DMS79 treated with DMSO at 0.1 percent for 48 hours (cell line): ENCODE data around the gene TXNRD2.

ENCODE experiments used
- DNase-seq: peaks from one replicate; lab custom pipeline; 2025; lab: John Stamatoyannopoulos, UW

The TXNRD2 gene

DNA sequence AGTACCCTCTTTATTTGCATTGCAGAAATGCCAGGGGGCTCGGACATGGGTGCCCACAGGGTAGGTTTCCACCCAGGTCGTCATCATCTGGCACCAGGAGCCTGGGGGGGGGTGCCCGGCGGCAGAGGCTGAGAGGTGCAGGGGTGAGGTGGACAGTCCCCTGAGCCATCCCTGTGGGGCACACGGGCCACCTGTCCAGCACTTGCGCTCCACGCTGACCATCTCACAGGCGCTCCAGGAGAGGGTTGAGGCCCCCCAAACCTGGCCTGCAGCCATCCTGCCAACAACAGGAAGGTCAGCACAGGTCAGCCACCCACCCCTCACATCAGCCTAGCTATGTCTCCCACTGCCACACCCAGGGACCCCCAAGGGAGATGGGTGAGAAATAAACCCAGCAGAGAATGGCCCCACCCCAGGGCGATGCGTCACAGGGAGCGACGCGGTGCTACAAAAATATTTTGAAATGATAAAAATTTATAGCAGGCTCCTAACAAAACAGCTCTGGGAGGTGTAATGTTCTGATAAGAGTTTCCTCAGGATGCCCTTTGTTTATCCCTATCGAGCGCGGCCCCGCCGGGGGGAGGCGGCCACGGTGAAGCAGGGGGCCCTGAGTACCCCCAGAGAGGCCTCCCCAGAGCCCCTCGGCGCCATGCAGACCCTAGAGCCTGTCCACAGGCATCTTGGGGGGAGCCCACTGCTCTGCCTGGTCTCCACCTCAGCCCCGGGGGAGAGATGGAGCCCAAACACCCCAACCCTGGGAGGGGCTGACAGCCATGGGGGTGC lies 65.9 kb downstream of the TXNRD2 start:
- no peak for DNase-seq

DNA sequence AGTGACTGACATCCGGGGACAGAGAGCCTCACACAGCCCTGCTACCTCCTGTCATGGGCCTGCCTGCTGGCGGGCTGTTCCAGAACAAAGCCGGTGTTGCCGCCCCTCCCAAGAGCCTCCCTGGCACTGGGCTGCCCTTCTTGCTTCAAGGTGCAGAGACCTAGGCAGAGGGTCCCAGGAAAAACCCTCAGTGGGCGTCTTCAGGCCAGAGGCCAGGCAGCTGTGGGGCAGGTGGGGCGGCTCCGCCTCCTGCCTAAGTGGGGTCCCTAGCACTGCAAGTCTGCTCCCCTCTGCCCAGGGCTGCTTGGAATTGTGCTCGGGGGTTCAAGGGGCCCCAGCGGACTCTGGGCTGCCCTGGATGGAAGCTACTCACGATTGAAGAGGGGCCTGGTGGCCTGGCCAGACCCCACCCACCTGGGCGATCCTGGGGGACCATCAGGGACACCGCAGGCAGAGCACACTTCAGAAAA lies 66.5 kb downstream of the TXNRD2 start:
- DNase-seq = no peak

DNA sequence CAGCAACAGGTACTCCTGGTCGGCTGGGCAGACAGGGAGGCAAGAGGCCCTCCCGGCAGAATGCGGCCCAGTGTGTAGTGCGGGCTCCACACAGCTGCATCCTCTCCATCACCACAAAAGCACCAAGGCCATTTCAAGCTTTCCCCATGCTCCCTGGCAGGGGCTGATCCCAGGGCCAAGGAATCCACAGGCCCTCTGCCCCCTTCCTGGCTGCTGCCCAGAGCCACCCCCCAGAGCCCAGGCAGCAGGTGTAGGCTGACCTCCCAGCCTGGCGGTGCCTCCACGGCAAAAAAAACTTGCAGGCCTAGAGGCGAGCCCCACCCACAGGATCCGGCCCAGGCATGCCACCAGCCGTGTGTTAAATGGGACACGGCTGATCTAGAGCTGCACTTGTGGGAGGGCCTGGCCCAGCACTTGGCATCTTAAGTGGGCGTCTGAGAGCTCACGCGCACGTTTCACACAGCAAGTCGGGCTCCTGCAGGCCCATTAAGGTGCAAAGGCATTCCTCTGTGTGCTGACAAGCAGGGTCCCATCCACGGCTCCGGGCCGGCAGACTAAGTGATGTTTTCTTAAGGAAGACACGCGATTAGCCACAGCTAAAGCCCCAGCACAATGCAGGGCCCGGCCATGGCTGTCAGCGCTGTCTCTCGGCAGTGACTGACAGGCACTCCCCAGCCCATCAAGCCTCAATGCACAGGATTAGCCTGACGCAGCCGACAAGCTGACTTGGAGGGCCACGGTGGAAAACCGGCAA lies 67.1 kb downstream of the TXNRD2 start:
- DNase-seq = peak; percentile 82

DNA sequence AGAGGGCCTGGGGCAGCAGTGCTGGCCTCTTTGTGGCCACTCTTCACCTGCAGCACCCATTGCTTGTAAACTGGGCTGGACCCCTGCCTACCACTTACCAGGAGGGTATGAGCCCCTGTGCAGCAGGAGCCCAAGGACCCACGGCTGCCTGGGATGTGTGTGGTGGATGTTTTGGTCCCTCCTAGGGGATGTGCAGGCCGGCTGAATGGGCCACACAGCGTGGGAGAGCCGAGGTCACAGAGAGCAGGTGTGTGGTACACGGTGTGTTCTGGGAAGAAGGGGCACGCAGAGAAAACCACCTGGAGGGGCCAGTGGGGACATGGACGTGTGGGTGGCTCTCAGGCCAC lies 67.7 kb downstream of the TXNRD2 start:
- no peak for DNase-seq

DNA sequence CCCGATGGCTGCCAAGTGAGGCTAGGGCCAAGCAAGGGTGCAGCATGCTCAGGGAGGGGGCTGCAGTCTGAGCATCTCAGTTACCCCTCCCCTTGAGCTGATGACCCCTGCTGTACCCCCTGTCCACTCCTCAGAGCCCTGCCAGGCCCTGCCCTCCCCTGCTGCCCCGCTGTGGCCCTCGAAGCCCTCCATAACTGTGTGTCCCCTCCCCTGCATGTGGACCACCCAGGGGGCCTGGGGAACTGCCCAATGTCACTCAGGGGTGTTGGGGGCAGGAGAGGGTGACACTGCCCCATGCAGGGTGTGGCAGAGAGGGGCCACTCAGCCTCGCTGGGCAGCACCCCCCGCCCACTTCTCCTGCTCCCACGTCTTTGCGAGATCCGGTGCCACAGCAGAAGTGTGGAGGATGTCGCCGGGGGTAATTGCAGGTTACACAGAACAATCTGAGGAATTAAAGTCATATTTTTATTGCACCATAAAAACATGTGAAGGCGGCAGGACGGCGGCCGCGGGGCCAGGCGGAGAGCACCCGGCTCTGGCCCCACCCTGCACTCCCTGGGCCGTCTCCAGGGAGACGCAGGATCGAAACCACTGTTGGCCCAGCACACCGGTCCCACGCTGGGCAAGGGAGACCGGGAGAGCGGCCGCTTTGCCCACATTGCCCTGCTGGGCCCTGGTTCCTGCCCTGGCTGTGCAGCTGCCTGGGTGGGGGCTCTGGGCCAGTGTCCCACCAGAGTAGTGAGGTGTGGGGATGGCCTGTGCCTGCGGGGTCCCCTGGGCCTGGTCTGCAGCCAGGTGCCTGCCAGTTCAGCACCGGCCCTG lies 68.3 kb downstream of the TXNRD2 start:
- no peak for DNase-seq

DNA sequence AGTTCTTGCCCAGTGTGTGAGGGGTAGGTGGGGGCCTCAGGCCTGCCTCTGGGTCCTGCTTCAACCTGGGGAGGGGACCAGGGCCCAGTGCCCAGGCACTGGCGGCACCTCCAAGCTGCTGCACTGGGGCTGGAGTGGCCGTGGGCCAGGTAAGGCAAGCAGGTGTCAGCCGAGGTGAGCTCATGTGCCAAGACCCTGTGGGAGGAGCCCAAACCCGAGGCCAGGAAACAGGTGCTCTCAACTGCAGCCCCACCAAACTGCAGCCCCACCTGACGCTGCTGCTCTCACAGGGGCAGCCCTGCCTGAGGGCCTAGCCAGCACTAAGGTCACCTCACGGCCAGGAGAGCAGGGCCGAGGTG lies 68.9 kb downstream of the TXNRD2 start:
- DNase-seq = peak; percentile 44

DNA sequence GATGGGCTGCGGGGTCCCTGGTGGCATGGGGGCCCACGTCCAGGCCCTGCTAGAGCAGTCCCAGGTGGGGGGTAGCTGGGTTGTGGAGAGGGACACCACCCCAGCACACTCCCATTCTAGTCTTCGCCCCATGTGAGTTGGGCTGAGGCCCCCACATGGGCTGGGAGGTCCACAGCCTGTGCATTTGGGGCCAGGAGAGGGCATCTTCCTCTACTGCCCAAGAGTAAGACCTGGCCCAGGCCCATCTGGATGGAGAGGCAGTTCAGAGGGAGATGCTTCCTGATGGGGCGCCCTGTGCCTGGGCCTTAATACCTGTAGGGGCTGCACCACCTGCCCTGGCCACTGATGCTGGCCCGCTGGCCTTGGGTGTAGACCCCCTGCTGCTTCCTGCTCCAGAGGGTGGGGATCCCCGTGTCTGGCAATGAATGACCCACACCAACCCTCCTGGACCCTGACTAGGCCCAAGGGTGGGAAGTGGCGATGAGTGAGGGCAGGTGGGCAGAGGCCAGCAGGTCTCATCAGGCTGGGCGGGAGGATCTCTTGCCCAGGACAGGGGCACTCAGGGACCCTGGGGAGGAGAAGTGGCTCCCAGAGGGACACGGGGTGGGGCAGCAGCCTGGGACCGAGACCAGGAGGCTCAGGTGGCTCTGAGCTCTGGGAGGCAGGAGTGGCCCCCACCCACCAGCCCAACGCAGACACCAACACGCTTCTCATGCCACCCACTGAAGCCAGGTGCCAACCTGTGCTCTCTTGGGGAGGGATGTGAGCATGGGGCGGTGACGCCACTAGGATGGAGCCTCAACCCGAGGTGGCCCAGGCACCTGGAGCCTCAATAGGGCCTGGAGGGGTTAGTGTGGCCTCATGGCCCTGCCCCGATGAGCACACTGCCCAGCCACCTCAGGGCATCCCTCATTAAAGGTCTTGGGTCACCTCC lies 69.5 kb downstream of the TXNRD2 start:
- DNase-seq = no peak

DNA sequence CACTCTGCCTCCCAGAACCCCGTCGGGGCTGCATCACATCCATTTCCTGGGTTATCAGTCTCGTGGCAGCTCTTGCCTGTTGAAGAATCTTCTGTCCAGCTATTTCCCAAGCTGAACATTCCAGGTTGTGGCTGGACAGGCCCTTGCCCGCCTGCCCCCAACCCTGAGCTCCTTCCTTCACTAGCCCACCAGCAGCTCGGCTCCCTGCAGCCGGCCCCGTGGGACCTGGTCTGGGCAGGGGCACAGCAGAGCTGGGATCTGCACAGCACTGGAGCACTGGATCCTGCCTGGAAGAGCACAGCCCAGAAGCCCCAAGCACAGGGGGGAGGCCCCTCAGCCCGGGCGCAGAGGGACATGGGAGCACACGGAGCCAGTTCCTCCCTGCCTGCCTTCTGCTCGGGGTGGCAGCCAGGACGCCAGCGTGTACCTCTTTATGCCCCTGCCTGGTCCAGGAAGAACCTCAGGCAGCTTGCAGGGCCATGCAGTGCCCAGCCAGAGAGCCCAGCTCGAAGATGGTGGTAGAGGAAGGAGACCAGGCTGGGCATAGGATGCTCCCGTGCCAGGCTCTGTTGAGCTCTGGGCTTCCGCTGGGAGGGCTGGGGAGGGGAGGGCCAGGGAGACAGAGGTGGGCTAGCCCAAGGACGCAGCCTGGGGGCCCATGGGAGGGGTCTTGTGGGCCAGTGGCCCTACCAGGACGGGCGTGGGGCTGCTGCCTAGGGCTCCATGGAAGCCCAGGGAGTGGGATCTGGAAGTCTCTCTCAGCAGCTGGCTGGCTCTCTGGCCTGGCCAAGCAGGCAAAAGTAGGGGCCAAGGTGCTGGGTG lies 70.4 kb downstream of the TXNRD2 start:
- DNase-seq = no peak

DNA sequence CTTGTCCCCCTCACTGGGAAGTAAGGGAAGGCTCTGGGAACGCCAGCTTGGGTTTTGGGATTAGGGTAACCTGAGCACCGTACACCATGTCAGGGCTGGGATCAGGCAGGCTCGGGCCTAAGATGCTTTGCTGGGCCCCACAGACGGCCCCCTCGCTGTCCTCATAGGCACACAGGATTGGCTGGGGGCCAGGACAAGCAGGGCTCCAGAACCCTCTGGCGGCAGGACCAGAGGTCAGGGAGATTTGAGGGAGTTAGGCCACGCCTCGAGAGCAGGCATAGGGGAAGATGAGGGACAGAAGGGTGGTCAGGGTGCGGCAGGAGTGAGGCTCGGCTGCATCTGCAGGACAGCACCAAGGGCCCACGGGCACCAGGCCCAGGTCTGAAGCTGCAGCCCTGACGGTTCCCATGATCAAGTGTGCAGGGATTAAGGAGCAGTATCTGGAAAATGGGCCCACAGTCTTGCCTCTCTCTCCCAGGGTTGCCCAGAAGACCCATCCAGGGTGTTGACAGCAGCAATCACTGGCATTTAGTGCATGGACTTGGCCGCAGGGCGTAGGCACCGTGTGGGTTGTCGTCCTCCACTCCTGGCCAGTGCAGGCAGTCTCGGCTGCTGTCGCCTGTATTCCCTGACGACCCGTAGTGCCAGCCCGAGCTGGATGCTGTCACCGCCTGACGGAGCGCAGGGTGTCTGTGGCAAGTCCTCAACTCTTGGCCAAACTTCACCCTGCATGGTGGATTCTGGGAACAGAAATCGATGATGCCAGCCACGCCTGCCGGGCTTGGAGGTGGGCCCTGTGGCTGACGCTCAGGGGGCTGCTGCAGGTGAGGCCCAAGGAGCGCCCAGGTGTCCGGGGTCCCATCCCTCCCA lies 71.2 kb downstream of the TXNRD2 start:
- no peak for DNase-seq

DNA sequence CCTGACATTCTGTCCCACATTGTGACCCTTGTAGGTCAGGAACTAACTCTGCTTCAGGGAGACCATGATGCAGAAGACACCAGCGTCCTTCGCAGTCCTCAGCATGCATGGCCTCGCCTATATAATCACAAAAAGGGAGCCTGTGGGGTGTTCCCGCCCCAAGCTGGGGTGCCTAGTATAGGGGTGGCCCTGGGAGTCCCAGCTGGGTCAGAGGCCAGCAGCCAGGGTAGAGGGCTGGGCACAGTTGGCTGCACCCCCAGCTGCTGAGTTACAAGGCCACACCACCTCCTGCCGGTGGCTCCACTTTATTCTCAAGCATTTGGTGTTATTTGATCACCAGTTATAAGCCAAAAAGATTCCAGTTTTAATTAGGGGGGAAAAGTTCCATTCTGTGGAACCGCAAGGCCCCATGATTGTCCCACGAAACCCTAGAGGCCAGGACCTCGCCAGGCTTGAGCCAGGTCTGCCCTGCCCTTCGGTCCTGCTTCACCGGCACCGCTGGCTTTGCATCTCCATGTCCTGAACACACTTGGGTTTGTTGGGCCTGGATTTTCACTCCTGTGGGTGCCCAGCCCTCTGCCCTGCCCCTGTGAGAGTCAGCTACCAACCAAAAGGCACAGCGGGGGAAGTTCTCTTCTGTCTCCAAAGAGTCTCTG lies 72.0 kb downstream of the TXNRD2 start:
- DNase-seq = no peak

DNA sequence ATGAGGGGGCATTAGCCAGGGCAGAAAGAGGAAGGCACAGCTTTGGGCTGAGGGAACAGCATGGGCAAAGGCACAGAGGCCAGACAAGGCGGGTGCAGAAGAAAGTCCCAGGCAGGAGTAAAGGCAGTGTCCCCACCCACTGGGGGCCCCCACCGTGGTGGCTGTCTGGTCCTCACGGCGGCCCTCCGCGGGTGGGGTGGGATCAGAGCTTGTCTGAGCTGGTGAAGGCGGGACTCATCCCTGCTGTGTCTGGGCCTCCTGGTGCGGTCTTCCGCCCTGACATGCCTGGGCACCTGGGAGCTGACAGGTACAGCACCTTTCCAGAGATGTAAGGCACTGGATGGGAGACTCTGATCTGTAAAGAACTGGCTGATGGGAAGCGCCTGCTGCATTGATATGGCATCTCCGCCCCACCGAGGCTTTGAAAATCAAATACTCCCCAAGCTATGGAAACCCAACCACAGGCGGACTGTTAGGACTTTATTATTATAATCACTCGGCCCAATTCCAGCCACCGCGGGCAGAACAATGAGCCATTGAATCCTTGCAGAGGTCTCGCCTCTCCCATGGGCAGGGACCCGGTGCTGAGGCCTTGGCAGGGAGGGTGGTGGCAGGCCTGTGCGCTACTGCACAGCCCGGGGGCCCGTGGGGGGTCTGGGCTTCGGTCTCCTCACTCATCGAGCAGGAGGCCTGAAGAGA lies 72.7 kb downstream of the TXNRD2 start:
- DNase-seq = no peak

DNA sequence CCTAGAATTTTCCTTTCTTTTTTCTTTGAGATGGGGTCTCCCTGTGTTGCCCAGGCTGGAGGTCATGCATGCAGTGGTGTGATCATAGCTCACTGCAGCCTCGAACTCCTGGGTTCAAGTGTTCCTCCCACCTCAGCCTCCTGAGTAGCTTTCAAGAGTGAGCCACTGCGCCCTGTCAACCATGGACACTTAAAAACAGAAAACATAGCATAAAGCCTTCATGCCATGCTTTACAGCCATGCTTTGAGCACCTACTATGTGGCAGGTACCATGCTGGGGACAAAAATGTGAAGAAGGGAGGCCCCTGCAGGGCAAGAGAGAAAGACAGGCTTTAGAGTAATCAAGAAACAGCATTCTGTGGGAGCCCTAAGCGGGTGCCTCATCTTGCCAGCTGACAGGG lies 73.3 kb downstream of the TXNRD2 start:
- no peak for DNase-seq

DNA sequence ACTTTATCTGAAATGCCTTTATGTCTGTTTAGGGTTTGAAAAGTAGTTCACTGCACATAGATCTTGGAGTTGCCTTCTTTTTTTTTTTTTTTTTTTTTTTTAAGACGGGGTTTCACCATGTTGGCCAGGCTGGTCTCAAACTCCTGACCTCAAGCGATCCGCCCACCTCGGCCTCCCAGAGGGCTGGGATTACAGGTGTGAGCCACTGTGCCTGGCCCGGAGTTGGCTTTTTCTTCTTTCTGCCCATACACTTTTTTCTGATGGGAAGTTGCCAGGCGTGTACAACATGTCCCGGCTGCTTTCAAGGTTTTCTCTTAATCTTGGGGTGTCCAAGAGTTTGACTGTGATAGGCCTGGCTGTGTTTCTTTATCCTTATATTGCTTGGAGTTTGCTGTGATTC lies 74.0 kb downstream of the TXNRD2 start:
- no peak for DNase-seq

DNA sequence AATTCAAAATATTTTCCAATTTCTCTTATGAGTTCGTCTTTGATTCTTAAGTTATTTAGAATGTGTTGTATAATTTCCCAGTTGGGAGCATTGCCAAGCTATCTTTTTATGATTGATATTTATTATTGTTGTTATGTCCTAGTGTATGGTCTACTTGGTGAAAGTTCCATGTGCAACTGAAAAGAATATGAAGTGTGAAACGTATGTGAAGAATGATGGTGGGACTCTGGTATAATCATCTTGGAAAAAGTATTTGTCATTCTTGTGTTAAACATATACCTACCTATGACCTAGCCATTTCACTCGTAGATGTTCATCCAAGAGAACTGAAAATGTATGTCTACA lies 75.0 kb downstream of the TXNRD2 start:
- DNase-seq = no peak

DNA sequence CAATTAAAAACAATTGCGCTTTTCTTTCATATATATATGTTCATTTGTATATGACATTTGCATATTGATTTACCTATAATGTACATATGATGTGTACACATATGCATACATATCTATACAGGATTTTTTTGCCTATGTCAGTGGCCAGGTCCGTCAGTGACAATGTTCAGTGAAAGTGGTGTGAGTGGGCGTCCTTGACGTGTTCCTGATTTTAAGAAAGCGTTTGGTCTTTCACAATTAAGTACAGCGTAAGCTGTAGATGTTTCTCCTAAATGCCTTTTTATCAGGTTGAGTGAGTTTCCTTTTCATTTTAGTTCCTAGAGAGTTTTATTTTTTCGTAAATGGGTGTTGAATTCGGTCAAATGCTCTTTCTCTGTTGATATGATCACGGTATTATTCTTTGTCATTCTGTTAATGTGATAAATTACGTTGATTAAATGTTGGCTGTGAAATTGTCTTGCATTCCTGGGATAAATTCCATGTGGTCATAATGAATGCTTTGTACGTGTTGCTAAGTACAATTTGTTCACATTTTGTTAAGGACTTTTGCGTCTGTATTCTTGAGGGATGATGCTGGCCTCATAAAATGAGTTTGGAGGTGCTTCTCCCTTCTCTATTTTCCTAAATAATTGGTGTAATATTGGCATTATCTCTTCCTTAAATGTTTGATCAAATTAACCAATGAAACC lies 76.3 kb downstream of the TXNRD2 start:
- DNase-seq = no peak

DNA sequence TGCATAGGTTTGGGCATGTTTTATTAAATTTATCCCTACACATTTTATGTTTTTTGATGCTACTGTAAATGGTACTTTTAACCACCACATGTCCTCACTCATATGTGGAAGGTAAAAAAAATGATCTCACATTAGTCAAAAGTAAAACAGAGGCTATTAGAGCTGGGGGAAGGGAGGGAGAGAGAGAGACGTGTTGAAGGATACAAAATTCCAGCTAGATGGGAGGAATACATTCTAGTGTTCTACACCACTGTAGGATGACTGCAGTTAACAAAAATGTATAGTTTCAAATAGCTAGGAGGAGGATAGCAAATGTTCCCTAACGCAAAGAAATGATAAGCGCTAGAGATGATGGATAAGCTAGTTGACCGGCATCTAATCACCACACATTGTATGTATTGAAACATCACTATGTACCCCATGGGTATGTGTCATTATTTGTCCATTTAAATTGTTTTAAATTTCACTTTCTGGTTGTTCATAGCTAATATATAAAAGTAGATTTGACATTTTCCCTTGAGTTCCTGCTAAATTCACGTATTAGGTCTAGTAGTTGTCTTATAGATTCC lies 77.0 kb downstream of the TXNRD2 start:
- no peak for DNase-seq

DNA sequence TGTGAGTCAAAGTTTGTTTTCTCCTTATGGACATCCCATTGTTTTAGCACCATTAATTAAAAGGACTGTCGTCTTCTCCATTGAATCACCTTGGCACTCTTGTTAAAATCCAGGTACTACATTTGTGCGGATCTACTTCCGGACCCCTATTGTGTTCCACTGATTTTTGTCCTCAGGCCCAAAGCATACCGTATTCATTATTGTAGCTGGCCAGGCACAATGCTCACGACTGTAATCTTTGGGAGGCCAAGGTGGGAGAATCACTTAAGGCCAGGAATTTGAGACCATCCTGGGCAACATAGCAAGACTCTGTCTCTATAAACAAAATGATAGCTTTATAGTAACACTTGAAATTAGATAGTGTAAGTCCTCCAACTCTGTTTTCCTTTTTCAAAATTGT lies 78.0 kb downstream of the TXNRD2 start:
- no peak for DNase-seq
